Measurements from ENCODE around the gene RPL26.
"Not testable (repeated sequence)": the region's sequence is repeated elsewhere in the genome, so short reads cannot be mapped to it uniquely, and the experiment has no call there.

The RPL26 gene

DNA sequence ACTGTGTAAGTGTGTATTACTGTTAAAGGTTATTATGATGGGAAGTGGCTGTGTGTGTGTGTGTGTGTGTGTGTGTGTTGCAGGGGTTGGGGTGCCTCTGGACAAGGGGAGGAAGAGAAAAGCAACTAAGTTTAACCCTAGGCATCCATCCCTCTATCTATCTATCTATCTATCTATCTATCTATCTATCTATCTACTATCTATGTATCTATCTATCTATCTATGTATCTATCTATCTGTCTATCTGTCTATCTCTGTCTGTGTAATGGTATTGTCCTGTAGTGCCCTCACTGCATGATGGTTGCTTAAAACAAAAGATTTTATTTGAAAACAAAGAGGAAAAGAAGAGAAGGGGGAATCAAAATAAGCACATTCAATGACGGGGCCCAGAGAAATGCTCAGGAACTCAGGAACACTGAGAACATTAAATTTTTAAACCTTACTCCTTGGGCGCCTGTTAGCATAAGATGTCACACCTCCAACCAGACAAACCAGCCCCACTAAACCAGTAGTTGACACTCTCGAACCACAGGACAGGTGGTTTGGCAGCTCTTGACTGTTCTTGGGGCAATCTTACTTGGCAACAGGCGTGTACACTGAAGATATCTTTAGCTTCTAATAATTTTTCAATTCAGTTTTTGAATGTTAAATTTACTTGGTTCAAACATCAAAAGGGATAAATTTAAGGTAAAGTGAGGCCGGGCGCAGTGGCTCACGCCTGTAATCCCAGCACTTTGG is 5.1 kb upstream of the RPL26 start:
- H3K4me3 ChIP-seq (ENCODE audit: control insufficient read depth, low read depth, low read length), result no peak overlapping the region
- TF ChIP-seq, protein P1, sequence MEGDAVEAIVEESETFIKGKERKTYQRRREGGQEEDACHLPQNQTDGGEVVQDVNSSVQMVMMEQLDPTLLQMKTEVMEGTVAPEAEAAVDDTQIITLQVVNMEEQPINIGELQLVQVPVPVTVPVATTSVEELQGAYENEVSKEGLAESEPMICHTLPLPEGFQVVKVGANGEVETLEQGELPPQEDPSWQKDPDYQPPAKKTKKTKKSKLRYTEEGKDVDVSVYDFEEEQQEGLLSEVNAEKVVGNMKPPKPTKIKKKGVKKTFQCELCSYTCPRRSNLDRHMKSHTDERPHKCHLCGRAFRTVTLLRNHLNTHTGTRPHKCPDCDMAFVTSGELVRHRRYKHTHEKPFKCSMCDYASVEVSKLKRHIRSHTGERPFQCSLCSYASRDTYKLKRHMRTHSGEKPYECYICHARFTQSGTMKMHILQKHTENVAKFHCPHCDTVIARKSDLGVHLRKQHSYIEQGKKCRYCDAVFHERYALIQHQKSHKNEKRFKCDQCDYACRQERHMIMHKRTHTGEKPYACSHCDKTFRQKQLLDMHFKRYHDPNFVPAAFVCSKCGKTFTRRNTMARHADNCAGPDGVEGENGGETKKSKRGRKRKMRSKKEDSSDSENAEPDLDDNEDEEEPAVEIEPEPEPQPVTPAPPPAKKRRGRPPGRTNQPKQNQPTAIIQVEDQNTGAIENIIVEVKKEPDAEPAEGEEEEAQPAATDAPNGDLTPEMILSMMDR (conservative IDR thresholded peaks at IDR 0.05; ENCODE audit: control insufficient read depth, insufficient read depth, low read depth, low read length), result no peak
- no peak for DNase-seq (ENCODE audit: low read depth)

GRCh38 chr17:8386841-8387240 is 3.8 kb upstream of the RPL26 start:
- TF ChIP-seq, protein P1 (conservative IDR thresholded peaks at IDR 0.05; ENCODE audit: control insufficient read depth, insufficient read depth, low read depth, low read length), result no peak
- no peak for DNase-seq (ENCODE audit: low read depth)
- H3K4me3 ChIP-seq (ENCODE audit: control insufficient read depth, low read depth, low read length), result no peak overlapping the region

GRCh38 chr17:8384801-8385378 is 1.9 kb upstream of the RPL26 start:
- no peak overlapping the region for H3K4me3 ChIP-seq (ENCODE audit: control insufficient read depth, low read depth, low read length)
- DNase-seq (ENCODE audit: low read depth), result peak; percentile 86
- TF ChIP-seq, protein P1 (conservative IDR thresholded peaks at IDR 0.05; ENCODE audit: control insufficient read depth, insufficient read depth, low read depth, low read length), result no peak

- peak overlapping the region; percentile 97 for H3K4me3 ChIP-seq (ENCODE audit: control insufficient read depth, low read depth, low read length)
- DNase-seq (ENCODE audit: low read depth), result no peak
- TF ChIP-seq, protein P1 (conservative IDR thresholded peaks at IDR 0.05; ENCODE audit: control insufficient read depth, insufficient read depth, low read depth, low read length), result no peak
Measured at GRCh38 chr17:8382880-8383142, 182 bp downstream of the RPL26 start.

DNA sequence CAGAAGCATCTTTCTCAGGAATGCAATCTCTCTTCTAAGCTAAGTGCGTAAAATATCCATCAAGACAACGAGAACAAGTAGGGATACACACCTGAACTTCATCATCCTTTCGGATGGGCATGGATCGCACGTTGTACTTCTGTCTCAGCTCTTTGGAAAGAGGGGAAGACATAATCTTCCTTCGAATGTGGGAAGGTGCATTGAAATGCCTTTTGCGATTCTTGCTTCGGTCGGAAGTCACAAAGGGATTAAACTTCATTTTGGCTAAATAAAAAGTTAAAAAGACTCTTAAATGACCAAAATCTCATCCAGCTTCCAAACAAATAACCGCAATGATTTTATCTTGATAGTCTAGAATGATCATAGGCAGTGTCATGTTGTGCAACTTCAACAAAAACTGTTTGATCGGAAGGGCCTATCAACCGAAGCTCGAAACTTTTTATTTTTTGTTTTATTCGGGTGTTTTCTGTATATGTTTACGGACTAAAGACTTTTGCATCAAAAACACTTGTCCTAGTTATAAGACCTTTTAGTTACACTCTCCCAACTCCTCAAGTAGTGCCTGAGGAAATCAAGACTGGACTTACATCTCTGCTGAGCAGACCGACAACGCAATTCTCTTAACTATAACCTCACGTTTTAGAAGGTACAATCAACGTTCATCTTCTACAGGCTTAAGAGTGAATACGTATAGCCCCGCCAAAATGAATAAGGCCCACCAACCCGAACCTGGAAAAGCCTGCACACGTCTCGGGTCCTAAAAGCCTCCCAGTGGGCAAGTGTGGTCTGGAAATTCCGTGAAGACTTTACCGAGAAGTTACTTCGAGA is 727 bp downstream of the RPL26 start:
- H3K4me3 ChIP-seq (ENCODE audit: control insufficient read depth, low read depth, low read length), result peak overlapping the region; percentile 97
- TF ChIP-seq, protein P1 (conservative IDR thresholded peaks at IDR 0.05; ENCODE audit: control insufficient read depth, insufficient read depth, low read depth, low read length), result no peak
- DNase-seq (ENCODE audit: low read depth), result peak; percentile 23

- DNase-seq (ENCODE audit: low read depth), result no peak
- TF ChIP-seq, protein P1 (conservative IDR thresholded peaks at IDR 0.05; ENCODE audit: control insufficient read depth, insufficient read depth, low read depth, low read length), result no peak
- H3K4me3 ChIP-seq (ENCODE audit: control insufficient read depth, low read depth, low read length), result peak overlapping the region; percentile 17
Measured at GRCh38 chr17:8380049-8380448, 2.9 kb downstream of the RPL26 start.

GRCh38 chr17:8378117-8378516 is 4.9 kb downstream of the RPL26 start:
- not testable (repeated sequence) for H3K4me3 ChIP-seq (ENCODE audit: control insufficient read depth, low read depth, low read length); DNase-seq (ENCODE audit: low read depth)
